Occipital lobe (tissue), 2 donors: ENCODE results near the gene KIF21A. TPM values are rescaled to one million over a fixed set of nuclear protein-coding genes. Genes with fewer than 3 reads are reported as not detected.
"Not testable (repeated sequence)": the region's sequence is repeated elsewhere in the genome, so short reads cannot be mapped to it uniquely, and the experiment has no call there.

ENCODE experiments used
- DNase-seq: peaks from one replicate; lab custom pipeline; 2025; lab: John Stamatoyannopoulos, UW
- total RNA-seq: library from RNA; depleted of rRNA; stranded (reverse); fragments of >200 nt; gene quantifications from one replicate; pipeline ENCODE4 v1.2.3, GENCODE V29; 2014

Gene KIF21A
- 202 TPM for total RNA-seq

GRCh38 chr12:39443081-39443928 lies at the start of gene KIF21A:
Gene KIF21A, minus strand, starts transcription at chr12:39443120. Its CDS starts 150 bp downstream, at chr12:39442970.
- peak; percentile 87 for DNase-seq

- no peak for DNase-seq
These were observed 47.8 kb upstream of the KIF21A start for GRCh38 chr12:39490500-39491282.

DNA sequence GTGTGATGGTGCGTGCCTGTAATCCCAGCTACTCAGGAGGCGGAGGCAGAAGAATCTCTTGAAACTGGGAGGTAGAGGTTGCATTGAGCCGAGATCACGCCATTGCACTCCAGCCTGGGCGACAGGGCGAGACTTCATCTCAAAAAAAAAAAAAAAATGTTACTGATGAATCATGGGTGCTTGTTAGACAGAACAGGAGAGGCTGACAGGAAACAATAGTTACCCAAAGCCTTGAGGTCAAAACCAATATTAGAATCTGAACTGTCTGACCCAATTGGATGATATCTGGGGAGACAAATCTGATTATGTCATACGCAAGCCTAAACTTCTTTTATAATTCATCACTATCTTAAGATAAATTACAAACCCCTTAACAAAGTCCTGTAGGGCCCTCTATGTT lies 40.7 kb upstream of the KIF21A start:
- no peak for DNase-seq

- no peak for DNase-seq
These were observed 40.1 kb upstream of the KIF21A start for GRCh38 chr12:39483042-39483441.

GRCh38 chr12:39476894-39477293 lies 34.0 kb upstream of the KIF21A start:
- DNase-seq: no peak

- DNase-seq: no peak
These were observed 33.2 kb upstream of the KIF21A start for GRCh38 chr12:39476121-39476520.

DNA sequence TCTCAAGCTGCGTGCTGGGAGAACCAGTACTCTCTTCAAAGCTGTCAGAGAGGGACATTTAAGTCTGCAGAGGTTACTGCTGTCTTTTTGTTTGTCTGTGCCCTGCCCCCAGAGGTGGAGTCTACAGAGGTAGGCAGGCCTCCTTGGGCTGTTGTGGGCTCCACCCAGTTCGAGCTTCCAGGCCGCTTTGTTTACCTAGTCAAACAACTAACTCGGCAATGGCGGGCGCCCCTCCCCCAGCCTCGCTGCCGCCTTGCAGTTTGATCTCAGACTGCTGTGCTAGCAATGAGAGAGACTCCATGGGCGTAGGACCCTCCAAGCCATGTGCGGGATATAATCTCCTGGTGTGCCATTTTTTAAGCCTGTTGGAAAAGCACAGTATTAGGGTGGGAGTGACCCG lies 32.2 kb upstream of the KIF21A start:
- not testable (repeated sequence) for DNase-seq

DNA sequence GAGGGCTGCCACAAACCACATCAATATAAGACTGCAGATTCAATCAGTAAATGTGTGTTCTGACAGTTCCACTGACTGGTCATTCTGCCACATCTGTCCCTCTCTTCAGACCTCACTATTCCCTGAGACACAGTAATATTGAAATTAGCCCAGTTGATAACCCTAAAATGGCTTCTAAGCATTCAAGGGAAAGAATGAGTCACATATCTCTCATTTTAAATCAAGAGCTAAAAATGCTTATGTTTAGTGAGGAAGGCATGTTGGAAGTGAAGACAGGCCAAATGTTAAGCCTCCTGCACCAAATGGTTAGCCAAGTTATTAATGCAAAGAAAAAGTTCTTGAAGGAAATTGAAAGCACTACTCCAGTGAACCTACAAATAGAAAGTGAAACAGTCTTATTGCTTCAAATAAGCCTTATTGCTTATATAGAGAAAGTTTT lies 24.5 kb upstream of the KIF21A start:
- no peak for DNase-seq

GRCh38 chr12:39464976-39465695 lies 22.2 kb upstream of the KIF21A start:
- no peak for DNase-seq

DNA sequence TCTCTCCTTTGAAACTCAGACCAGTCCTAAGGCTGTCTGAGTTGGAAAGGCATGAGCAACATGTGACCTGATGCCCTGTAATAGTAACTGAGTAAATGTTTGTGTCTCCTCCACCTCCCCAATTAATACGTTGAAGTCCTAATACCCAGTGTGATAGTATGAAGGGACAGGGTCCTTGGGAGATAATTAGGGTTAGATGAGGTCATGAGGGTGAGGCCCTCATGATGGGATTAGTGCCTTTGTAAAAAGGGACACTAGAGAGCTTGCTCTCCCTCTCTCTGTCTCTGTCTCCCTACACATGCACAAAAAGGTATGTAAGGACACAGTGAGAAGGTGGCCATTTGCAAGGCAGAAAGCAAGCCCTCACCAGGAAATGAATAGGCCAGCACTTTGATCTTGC lies 18.1 kb upstream of the KIF21A start:
- DNase-seq: no peak

- no peak for DNase-seq
These were observed 16.1 kb upstream of the KIF21A start for GRCh38 chr12:39459027-39459434.

DNA sequence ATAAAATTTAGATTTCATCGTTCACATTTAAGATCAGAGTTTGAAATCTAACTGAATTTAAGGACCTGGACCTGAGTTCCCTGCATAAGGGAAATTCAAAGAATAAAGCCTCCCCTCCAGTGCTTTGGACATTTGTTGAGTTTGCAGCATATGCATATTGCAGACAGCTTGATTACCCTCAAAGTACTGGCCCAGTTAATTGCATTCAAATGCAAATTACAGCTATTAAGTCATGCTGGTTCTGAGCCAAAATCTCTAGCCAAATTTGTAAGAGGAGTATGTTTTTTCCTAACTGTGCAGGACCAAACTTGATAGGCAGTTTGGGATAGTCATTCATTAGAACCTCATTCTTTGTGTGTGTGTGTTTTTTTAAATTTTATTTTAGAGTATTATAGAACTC lies 9.1 kb upstream of the KIF21A start:
- no peak for DNase-seq

GRCh38 chr12:39448038-39448437 lies 5.1 kb upstream of the KIF21A start:
- no peak for DNase-seq

GRCh38 chr12:39443929-39444209 lies 949 bp upstream of the KIF21A start:
- no peak for DNase-seq

DNA sequence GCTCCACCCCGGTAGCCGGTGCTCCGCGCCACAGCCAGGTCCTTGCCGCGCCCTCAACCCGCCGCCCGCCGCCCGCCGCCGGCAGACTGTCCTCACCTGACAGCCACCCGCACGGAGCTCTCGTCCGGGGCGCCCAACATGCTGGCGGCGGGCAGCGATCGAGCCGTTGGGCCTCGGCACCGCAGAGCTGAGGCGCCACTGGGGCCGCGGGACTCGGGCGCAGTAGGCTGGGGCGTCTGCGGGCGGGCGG lies 164 bp downstream of the KIF21A start:
- DNase-seq: no peak

DNA sequence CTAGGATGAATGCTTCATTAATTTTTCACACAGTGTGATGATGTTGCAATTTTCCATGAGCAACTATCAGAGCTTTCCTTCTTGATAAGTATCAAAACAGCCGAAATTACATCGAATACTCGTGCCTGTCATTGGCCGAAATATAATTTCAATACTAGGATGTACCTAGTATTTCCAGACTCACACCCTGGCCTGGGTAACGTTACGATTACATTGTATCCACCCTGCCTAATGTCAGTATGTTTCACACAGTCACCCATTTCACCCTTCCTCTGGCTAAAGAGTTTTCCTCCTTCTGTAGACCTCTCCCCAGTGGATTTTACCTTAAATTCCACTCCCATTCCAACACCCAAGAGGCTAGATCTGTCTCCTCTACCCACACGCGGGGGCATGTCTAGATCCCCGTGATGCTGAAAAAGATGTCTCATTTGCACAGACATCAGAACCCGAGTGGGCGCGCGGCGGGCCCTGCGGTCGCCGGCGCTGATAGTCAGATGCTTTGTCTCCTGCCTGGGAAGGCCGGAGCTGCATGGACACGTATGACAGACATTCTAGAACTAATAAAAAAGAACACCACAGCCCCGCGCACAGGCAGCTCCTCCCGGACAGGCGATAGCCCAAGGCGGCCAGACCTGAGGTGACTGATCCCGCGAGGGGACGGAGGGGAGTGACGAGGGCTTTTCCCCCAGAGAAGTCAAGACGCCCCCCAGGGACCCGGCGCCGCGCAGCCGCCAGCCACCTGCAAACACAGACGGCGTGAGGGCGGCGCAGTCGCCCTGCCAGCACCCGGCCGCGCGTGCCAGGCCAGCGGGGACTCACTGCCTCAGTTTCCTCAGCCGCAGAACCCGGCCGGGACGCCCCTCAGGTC lies 723 bp downstream of the KIF21A start:
- peak; percentile 54 for DNase-seq

DNA sequence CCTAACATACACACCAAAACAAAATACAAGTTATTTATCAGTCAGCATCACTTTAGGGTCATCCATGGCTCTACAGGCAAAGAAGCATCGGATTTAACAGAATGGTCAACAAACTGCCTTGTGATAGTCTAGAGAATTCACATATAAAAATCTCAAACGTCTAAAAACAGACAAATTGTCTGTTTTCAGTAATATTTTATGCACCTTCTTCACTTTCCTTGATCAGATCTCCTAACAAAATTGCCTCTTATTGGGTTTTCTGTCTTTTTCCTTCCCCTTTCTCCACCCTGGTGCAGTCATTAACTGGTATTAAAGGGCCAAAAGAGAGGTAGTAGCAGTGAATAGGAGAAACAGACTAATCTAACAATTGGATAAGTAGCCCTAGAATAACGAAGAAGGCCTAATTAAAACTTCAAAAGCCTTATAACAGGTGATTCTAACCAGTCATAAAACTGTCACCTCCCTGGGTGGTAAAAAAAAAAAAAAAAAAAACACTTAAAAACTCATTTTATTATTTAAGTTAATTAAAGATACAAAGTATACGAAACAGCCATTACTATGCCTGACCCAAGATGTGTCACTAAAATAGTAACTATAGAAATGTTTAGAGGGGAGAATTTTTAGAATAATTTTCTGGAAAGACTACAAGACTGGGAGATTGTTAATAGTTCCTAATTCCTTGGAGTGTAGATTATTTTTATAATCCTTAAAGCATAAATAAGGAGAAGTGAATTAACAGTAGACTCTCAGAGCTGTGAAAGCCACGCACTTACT lies 1.5 kb downstream of the KIF21A start:
- no peak for DNase-seq

- DNase-seq: no peak
These were observed 2.1 kb downstream of the KIF21A start for GRCh38 chr12:39440781-39441180.

GRCh38 chr12:39440101-39440500 lies 2.8 kb downstream of the KIF21A start:
- no peak for DNase-seq

GRCh38 chr12:39435531-39435930 lies 7.4 kb downstream of the KIF21A start:
- no peak for DNase-seq

DNA sequence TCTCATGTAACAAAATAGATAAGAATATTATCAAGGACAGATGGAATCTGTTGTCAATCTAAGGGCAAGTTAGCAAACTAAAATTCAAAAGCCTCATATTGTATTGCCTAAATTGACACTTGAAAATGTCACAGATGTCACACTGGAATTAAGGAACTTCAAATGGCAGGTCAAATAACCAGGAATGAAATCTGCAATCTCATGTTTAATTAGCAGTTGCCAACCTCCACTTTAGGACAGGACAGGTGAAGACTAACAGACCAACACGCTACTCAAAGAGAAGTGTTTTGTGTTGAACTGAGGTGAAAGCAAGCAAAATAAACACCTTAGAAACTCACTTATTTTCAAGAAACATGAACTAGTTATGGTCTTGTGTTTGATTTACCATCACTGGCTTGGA lies 11.1 kb downstream of the KIF21A start:
- DNase-seq: no peak
